Activated naive CD8-positive, alpha-beta T cell treated with anti-CD3 and anti-CD28 coated beads for 36 hours (primary cell): ENCODE results near the gene MTUS2. TPM values are rescaled to one million over a fixed set of nuclear protein-coding genes. Genes with fewer than 3 reads are reported as not detected.
"Not testable (repeated sequence)": the region's sequence is repeated elsewhere in the genome, so short reads cannot be mapped to it uniquely, and the experiment has no call there.

ENCODE experiments used
- DNase-seq: peaks from one replicate; pipeline ENCODE4 v3.0.0; 2021
- H3K27ac Mint-ChIP-seq: one replicate; pipeline ENCODE4 v1.8.0; 2022; ENCODE audit warnings: mild to moderate bottlenecking, moderate library complexity, mixed read lengths
- H3K27me3 Mint-ChIP-seq: one replicate; pipeline ENCODE4 v1.8.0; 2022; ENCODE audit warnings: mild to moderate bottlenecking, mixed read lengths
- H3K36me3 Mint-ChIP-seq: one replicate; pipeline ENCODE4 v1.8.0; 2021; ENCODE audit warnings: mild to moderate bottlenecking, mixed read lengths
- H3K4me1 Mint-ChIP-seq: one replicate; pipeline ENCODE4 v1.8.0; 2021; ENCODE audit warnings: mixed read lengths
- H3K4me3 Mint-ChIP-seq: one replicate; pipeline ENCODE4 v1.8.0; 2022; ENCODE audit warnings: mild to moderate bottlenecking, moderate library complexity, mixed read lengths
- H3K9me3 Mint-ChIP-seq: one replicate; pipeline ENCODE4 v1.8.0; 2022; ENCODE audit warnings: mixed read lengths
- total RNA-seq, 2 experiments: library from RNA; stranded (reverse); gene quantifications; one replicate each; pipeline ENCODE4 v1.2.3, GENCODE V29; 2021

The MTUS2 gene
- total RNA-seq, 2 experiments from 2014 or later: not detected

DNA sequence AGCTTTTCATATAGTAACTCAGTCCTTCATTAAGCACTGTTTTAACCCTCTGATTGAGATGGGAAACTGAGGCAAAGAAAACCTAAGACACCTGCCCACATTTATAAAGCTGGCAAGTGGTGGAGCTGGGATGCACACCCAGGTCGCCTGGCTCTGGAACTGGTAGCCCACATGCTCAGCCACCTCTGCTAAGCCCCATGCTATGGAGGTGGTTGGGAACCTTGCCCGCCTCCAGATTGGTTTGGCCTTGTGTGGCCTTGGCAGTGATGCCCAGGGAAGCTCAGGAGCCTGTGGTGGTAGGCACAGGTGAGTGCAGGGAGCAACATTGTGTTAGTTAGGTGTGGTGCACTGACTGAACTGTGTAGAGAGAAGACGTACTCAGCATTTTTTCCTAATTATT, 370.2 kb downstream of the MTUS2 start:
- Mint-ChIP-seq H3K4me1 (no peaks in the 10 kb centered on the region), H3K27ac (no peak overlapping the region)

DNA sequence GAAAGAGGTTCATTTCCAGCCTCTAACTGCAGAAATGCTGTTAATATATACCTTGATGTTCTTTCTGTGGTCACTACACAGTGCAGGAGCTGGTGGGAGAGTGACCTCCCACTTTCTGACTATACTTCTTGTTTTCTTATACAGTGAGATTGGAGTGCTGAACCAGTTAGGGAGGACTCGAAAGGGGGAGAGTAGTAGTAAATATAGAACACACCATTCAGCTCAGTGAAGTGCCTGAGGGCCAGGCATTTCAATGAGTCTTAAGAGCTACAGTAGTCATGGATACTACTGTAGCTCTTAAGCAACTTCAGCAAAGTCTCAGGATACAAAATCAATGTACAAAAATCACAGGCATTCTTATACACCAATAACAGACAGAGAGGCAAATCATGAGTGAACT, 372.9 kb downstream of the MTUS2 start:
- H3K4me1 Mint-ChIP-seq: no peaks in the 10 kb centered on the region
- peaks cover 14% of the 10 kb centered on the region for H3K9me3 Mint-ChIP-seq
- H3K36me3 Mint-ChIP-seq: no peaks in the 10 kb centered on the region
- DNase-seq: no peak
- H3K27ac Mint-ChIP-seq: no peak overlapping the region
- H3K27me3 Mint-ChIP-seq: no peaks in the 10 kb centered on the region
- H3K4me3 Mint-ChIP-seq: no peak overlapping the region

More for the DNA sequence above, 370.2 kb downstream of the MTUS2 start:
- DNase-seq: no peak
- no peaks in the 10 kb centered on the region for H3K27me3 Mint-ChIP-seq
- H3K4me3 Mint-ChIP-seq: no peak overlapping the region
- no peaks in the 10 kb centered on the region for H3K36me3 Mint-ChIP-seq
- H3K9me3 Mint-ChIP-seq: peaks cover 12% of the 10 kb centered on the region

DNA sequence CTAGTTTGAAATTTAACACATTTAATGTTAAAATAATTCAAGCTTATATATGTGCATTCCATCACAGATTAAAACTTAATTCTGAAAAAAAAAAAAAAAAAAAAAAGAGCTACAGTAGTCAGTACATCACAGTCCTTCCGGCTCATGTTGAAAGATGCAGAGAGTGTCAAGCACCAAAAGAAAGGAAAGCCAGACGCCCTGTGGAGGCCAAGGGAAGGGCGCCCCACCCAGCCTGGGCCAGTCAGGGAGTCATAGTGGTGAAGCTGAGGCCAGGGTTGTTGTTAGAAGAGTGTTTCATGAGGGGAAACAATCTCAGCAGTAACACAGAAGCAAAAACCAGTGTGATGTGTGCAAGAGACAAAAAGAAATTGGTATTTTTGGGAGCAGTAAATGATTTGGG, 375.3 kb downstream of the MTUS2 start:
- Mint-ChIP-seq H3K27me3 (no peaks in the 10 kb centered on the region), H3K36me3 (no peaks in the 10 kb centered on the region), H3K4me1 (no peaks in the 10 kb centered on the region), H3K27ac (no peak overlapping the region), H3K4me3 (no peak overlapping the region), H3K9me3 (peaks cover 26% of the 10 kb centered on the region)
- DNase-seq: no peak

GRCh38 chr13:29196409-29197074, 376.4 kb downstream of the MTUS2 start:
- Mint-ChIP-seq H3K9me3 (peaks cover 28% of the 10 kb centered on the region), H3K27me3 (no peaks in the 10 kb centered on the region), H3K36me3 (no peaks in the 10 kb centered on the region), H3K27ac (no peak overlapping the region), H3K4me3 (no peak overlapping the region), H3K4me1 (no peaks in the 10 kb centered on the region)
- DNase-seq: no peak

GRCh38 chr13:29202753-29203152, 382.6 kb downstream of the MTUS2 start:
- not testable (repeated sequence) for H3K4me3 Mint-ChIP-seq, H3K4me1 Mint-ChIP-seq, H3K27me3 Mint-ChIP-seq, H3K27ac Mint-ChIP-seq, DNase-seq, H3K36me3 Mint-ChIP-seq
- H3K9me3 Mint-ChIP-seq: peaks cover 23% of the 10 kb centered on the region

- H3K27me3 Mint-ChIP-seq: no peaks in the 10 kb centered on the region
- H3K4me1 Mint-ChIP-seq: no peaks in the 10 kb centered on the region
- no peak overlapping the region for H3K27ac Mint-ChIP-seq
- DNase-seq: no peak
- H3K9me3 Mint-ChIP-seq: peaks cover 15% of the 10 kb centered on the region
- H3K4me3 Mint-ChIP-seq: no peak overlapping the region
- no peaks in the 10 kb centered on the region for H3K36me3 Mint-ChIP-seq
Measured at GRCh38 chr13:29204651-29205050, 384.5 kb downstream of the MTUS2 start.

DNA sequence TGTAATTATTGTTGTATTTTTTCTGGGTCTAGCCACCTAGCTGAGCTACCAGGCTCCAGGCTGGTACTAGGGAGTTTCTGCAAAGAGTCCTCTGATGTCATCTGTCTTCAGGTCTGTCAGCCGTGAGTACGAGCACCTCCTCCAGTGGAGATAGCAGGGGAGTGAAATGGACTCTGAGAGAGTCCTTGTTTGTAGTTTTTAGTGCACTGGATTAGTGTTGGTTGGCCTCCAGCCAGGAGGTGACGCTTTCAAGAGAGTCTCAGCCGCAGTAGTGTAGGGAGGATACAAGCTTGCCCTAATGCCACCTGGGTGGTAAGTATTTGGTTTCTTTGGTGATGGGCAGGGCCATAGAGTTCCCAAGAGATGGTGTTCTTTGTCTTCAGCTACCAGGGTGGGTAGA, 390.5 kb downstream of the MTUS2 start:
- no peaks in the 10 kb centered on the region for H3K36me3 Mint-ChIP-seq
- H3K4me3 Mint-ChIP-seq: no peak overlapping the region
- no peaks in the 10 kb centered on the region for H3K27me3 Mint-ChIP-seq
- H3K27ac Mint-ChIP-seq: no peak overlapping the region
- no peak for DNase-seq
- no peaks in the 10 kb centered on the region for H3K4me1 Mint-ChIP-seq
- peaks cover 8% of the 10 kb centered on the region for H3K9me3 Mint-ChIP-seq

DNA sequence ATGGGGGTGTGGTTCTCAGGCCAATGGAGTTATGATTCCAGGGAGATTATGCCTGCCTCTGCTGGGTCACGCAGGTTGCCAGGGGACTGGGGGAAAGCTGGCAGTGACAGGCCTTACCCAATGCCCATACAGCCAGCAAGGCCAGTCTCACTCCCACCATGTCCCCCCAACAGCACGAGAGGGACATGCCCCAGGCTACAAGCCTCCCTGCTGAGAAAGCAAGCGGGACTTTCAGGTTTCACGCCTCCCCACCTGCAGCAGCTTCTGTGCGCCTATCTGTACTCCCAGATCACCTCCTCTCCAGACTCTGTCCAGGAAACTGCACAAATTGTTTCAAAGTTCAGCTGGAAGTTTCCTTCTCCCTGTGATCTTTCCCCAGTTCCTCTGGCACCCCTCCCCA, 391.0 kb downstream of the MTUS2 start:
- not testable (repeated sequence) for DNase-seq, H3K36me3 Mint-ChIP-seq, H3K4me3 Mint-ChIP-seq, H3K9me3 Mint-ChIP-seq, H3K27me3 Mint-ChIP-seq, H3K4me1 Mint-ChIP-seq, H3K27ac Mint-ChIP-seq

DNA sequence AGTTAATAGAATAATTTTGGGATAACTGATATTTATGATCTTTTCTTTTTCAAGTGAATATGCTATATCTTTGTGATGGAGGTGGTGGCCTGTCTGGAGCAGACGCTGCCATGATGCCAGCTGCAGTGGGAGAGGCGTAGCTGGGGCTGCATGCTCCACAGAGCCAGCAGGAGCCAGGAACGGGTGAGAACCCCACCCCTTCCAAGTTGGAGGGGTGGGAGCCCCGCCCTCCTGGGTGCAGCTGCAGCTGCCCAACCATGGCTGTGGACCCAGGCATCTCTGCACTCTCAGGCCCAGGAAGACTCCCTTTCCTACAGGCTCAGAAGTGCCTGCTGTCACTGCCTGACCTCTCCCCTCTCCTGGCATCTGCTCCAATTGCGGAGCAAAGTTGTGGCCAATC, 402.3 kb downstream of the MTUS2 start:
- no peak overlapping the region for H3K4me3 Mint-ChIP-seq
- no peak for DNase-seq
- peaks cover 6% of the 10 kb centered on the region for H3K9me3 Mint-ChIP-seq
- H3K4me1 Mint-ChIP-seq: no peaks in the 10 kb centered on the region
- H3K36me3 Mint-ChIP-seq: no peaks in the 10 kb centered on the region
- no peak overlapping the region for H3K27ac Mint-ChIP-seq
- H3K27me3 Mint-ChIP-seq: no peaks in the 10 kb centered on the region

- Mint-ChIP-seq H3K9me3 (no peaks in the 10 kb centered on the region), H3K4me1 (no peaks in the 10 kb centered on the region), H3K27ac (no peak overlapping the region), H3K36me3 (no peaks in the 10 kb centered on the region), H3K27me3 (no peaks in the 10 kb centered on the region), H3K4me3 (no peak overlapping the region)
- no peak for DNase-seq
Measured at GRCh38 chr13:29224206-29224605, 404.1 kb downstream of the MTUS2 start.

DNA sequence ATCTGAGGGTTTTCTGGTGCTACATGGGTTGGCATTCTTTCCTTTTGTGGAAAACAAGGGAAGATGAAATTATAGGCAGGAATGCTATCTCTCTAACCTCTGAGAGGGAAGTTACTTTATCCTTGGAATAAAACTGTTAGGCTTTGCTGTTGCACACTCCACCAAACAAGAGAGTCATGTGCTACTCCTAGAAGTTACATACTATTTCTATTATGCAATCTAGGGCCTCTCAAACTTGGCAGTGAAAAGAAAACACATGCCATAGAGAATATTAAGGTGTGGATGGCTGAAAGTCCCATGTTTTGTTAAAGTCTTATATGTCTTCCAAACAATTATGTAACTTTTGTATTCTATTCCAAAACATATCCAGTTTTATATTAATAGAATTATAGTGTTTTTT, 407.4 kb downstream of the MTUS2 start:
- Mint-ChIP-seq H3K27ac (no peak overlapping the region), H3K36me3 (no peaks in the 10 kb centered on the region), H3K4me3 (no peak overlapping the region), H3K9me3 (no peaks in the 10 kb centered on the region), H3K4me1 (no peaks in the 10 kb centered on the region), H3K27me3 (no peaks in the 10 kb centered on the region)
- no peak for DNase-seq

GRCh38 chr13:29230299-29230845, 410.2 kb downstream of the MTUS2 start:
- no peak for DNase-seq
- no peaks in the 10 kb centered on the region for H3K27me3 Mint-ChIP-seq
- no peaks in the 10 kb centered on the region for H3K36me3 Mint-ChIP-seq
- H3K9me3 Mint-ChIP-seq: no peaks in the 10 kb centered on the region
- no peak overlapping the region for H3K27ac Mint-ChIP-seq
- H3K4me1 Mint-ChIP-seq: no peaks in the 10 kb centered on the region
- no peak overlapping the region for H3K4me3 Mint-ChIP-seq

DNA sequence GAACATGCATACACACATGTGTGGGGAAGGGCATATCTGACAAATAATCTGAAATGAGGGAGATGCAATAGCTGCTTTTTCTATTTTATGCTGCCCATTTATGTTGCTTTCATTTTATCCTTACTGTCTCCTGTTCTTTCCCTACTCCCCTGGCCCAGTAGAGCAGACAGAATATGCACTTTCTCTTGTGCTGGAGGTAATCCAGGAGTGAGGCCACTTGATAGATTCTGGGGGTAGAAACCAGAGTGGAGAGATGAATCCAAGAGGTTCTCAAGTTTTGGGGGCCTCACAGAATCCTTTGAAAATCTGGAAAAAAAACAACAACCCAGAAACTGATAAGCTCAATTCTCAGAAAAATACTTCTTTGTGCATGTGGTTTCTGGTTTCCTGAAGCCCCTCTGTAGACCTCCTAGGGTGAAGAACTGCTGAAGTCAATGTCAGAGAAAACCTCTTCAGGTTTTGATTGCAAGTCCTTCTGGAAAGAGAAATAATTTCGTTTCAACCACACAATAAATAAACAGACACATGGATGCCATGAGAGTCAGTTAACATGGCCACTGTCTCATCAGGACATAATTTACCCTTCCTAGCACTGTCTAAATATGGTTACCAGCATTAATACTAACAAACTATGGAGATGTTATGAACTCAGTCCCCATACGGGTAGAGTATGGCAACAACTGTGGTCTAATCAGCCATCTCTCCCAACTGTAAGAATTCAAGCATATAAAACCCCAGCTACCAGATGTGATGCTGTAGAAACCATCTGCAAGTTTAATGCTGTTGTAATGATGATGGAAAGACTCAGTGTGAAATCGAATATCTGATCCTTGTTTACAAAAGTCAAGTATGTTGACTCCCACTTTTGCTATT, 419.8 kb downstream of the MTUS2 start:
- DNase-seq: no peak
- H3K4me1 Mint-ChIP-seq: no peaks in the 10 kb centered on the region

DNA sequence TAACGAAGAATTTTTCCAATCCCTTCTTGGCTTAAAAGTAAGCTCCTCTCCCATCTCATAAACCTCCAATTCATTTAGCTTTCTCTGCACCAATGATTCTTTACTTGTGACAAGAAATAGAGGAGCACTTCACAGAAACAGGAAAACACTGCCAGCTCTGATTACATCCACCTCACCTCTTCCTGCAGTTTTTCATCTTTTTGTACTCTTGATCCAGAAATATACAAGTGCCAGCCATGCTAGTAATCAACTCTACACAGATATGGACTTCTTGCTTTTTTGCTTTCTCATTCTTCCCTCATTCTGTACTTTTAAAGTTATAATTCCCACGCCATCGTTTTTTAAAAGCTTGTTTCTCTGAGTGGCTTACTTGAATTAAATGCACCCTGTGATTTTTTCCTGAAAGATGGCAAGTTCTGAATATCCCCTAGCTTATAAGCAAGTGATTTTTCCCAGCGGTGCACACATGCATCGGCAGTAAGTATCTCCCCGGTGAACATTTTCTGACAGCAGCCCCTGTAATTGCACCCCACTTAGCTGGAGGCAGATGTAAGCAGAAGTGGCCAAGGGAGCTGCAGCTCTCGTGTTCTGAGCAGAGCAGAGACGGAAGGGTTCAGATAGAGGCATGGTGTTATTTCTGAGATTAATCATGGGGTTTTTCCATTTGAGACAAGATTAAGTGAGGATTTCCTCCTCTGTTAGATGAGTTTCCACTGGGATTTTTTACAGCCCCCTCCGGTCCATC, 434.7 kb downstream of the MTUS2 start:
- H3K9me3 Mint-ChIP-seq: no peaks in the 10 kb centered on the region
- H3K4me1 Mint-ChIP-seq: no peaks in the 10 kb centered on the region

More for the DNA sequence above, 419.8 kb downstream of the MTUS2 start:
- H3K27me3 Mint-ChIP-seq: peaks cover 7% of the 10 kb centered on the region
- no peaks in the 10 kb centered on the region for H3K36me3 Mint-ChIP-seq
- no peak overlapping the region for H3K4me3 Mint-ChIP-seq
- H3K9me3 Mint-ChIP-seq: no peaks in the 10 kb centered on the region
- H3K27ac Mint-ChIP-seq: no peak overlapping the region

DNA sequence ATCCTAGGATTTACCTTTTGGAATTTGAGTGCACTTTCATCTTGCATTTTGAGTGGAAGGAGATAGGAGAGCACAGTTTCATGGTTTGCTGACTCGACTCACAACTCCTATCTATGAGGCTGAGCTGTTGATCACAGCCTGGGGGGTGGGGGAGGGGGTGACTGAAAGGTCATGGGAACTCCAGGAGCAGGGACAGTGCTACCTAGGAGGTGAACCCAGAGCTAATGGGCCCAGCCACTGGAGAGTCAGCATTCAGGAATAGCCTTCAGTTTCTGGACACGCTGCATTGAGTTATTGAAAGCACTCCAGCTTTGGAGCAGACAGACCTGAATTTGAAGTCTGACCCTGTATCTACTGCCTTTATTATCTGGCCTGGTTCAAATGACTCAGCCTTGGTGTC, 435.4 kb downstream of the MTUS2 start:
- no peaks in the 10 kb centered on the region for H3K9me3 Mint-ChIP-seq
- no peak overlapping the region for H3K27ac Mint-ChIP-seq
- no peaks in the 10 kb centered on the region for H3K4me1 Mint-ChIP-seq
- peaks cover 16% of the 10 kb centered on the region for H3K27me3 Mint-ChIP-seq
- no peak for DNase-seq
- no peaks in the 10 kb centered on the region for H3K36me3 Mint-ChIP-seq
- no peak overlapping the region for H3K4me3 Mint-ChIP-seq

More for the DNA sequence above, 434.7 kb downstream of the MTUS2 start:
- H3K36me3 Mint-ChIP-seq: no peaks in the 10 kb centered on the region
- no peak overlapping the region for H3K27ac Mint-ChIP-seq
- no peak for DNase-seq
- no peak overlapping the region for H3K4me3 Mint-ChIP-seq
- H3K27me3 Mint-ChIP-seq: peaks cover 16% of the 10 kb centered on the region
